ENCODE data around the gene TMEM154. TPM values are rescaled to one million over a fixed set of nuclear protein-coding genes. Genes with fewer than 3 reads are reported as not detected.

TMEM154 gene
- total RNA-seq, 1 donor: 1.8 TPM

GRCh38 chr4:152696764-152697261, 17.0 kb upstream of the TMEM154 start:
- Histone ChIP-seq H2AFZ (ENCODE audit: low read length) (no peak overlapping the region), H3K4me2 (ENCODE audit: insufficient read depth, low read length) (no peak overlapping the region), H3K79me2 (ENCODE audit: insufficient read depth, low read length) (no peaks in the 10 kb centered on the region), H4K20me1 (ENCODE audit: insufficient read depth, low read length) (no peaks in the 10 kb centered on the region), H3K9me3 (ENCODE audit: low read depth, low read length) (no peaks in the 10 kb centered on the region), H3K36me3 (ENCODE audit: insufficient read depth, low read length) (no peaks in the 10 kb centered on the region), H3K27ac (ENCODE audit: low read depth, low read length) (no peak overlapping the region), H3K27me3 (ENCODE audit: insufficient read depth, low read length) (peaks cover 12% of the 10 kb centered on the region), H3K4me1 (ENCODE audit: insufficient read depth, low read length) (no peaks in the 10 kb centered on the region), H3K4me3 (ENCODE audit: insufficient read depth, low read length) (no peak overlapping the region)
- DNase-seq (ENCODE audit: insufficient read length, low spot score, missing footprints): peak; percentile 70
- no peak for TF ChIP-seq CTCF (IDR thresholded peaks at IDR 0.05; ENCODE audit: extremely low read depth, low read depth, low read length)

GRCh38 chr4:152693871-152694270, 14.1 kb upstream of the TMEM154 start:
- TF ChIP-seq CTCF (IDR thresholded peaks at IDR 0.05; ENCODE audit: extremely low read depth, low read depth, low read length): no peak
- Histone ChIP-seq H3K79me2 (ENCODE audit: insufficient read depth, low read length) (no peaks in the 10 kb centered on the region), H4K20me1 (ENCODE audit: insufficient read depth, low read length) (no peaks in the 10 kb centered on the region), H3K27ac (ENCODE audit: low read depth, low read length) (no peak overlapping the region), H3K9me3 (ENCODE audit: low read depth, low read length) (no peaks in the 10 kb centered on the region), H3K4me3 (ENCODE audit: insufficient read depth, low read length) (no peak overlapping the region), H3K36me3 (ENCODE audit: insufficient read depth, low read length) (no peaks in the 10 kb centered on the region), H3K4me2 (ENCODE audit: insufficient read depth, low read length) (no peak overlapping the region), H2AFZ (ENCODE audit: low read length) (no peak overlapping the region), H3K4me1 (ENCODE audit: insufficient read depth, low read length) (no peaks in the 10 kb centered on the region), H3K27me3 (ENCODE audit: insufficient read depth, low read length) (peaks cover 14% of the 10 kb centered on the region)
- no peak for DNase-seq (ENCODE audit: insufficient read length, low spot score, missing footprints)

GRCh38 chr4:152691761-152692160, 12.0 kb upstream of the TMEM154 start:
- Histone ChIP-seq H3K4me1 (ENCODE audit: insufficient read depth, low read length) (no peaks in the 10 kb centered on the region), H3K9me3 (ENCODE audit: low read depth, low read length) (no peaks in the 10 kb centered on the region), H3K36me3 (ENCODE audit: insufficient read depth, low read length) (no peaks in the 10 kb centered on the region), H2AFZ (ENCODE audit: low read length) (no peak overlapping the region), H3K27ac (ENCODE audit: low read depth, low read length) (no peak overlapping the region), H3K4me3 (ENCODE audit: insufficient read depth, low read length) (no peak overlapping the region), H3K4me2 (ENCODE audit: insufficient read depth, low read length) (no peak overlapping the region), H3K79me2 (ENCODE audit: insufficient read depth, low read length) (no peaks in the 10 kb centered on the region), H4K20me1 (ENCODE audit: insufficient read depth, low read length) (no peaks in the 10 kb centered on the region), H3K27me3 (ENCODE audit: insufficient read depth, low read length) (peaks cover 26% of the 10 kb centered on the region)
- DNase-seq (ENCODE audit: insufficient read length, low spot score, missing footprints): no peak
- TF ChIP-seq CTCF (IDR thresholded peaks at IDR 0.05; ENCODE audit: extremely low read depth, low read depth, low read length): no peak

- H2AFZ ChIP-seq (ENCODE audit: low read length): no peak overlapping the region
- TF ChIP-seq CTCF (IDR thresholded peaks at IDR 0.05; ENCODE audit: extremely low read depth, low read depth, low read length): no peak
- no peaks in the 10 kb centered on the region for H3K9me3 ChIP-seq (ENCODE audit: low read depth, low read length)
- no peaks in the 10 kb centered on the region for H3K36me3 ChIP-seq (ENCODE audit: insufficient read depth, low read length)
- no peaks in the 10 kb centered on the region for H3K4me1 ChIP-seq (ENCODE audit: insufficient read depth, low read length)
- DNase-seq (ENCODE audit: insufficient read length, low spot score, missing footprints): no peak
- no peak overlapping the region for H3K4me2 ChIP-seq (ENCODE audit: insufficient read depth, low read length)
- no peak overlapping the region for H3K27ac ChIP-seq (ENCODE audit: low read depth, low read length)
- no peak overlapping the region for H3K4me3 ChIP-seq (ENCODE audit: insufficient read depth, low read length)
- H3K79me2 ChIP-seq (ENCODE audit: insufficient read depth, low read length): no peaks in the 10 kb centered on the region
- H4K20me1 ChIP-seq (ENCODE audit: insufficient read depth, low read length): no peaks in the 10 kb centered on the region
- H3K27me3 ChIP-seq (ENCODE audit: insufficient read depth, low read length): peaks cover 28% of the 10 kb centered on the region
Observed at GRCh38 chr4:152690706-152691651, 11.2 kb upstream of the TMEM154 start.
